H9 (cell line): Measurements from ENCODE around the gene SH3BP2. TPM values are rescaled to one million over a fixed set of nuclear protein-coding genes. Genes with fewer than 3 reads are reported as not detected.

Experiments used
- DNase-seq: peaks from one replicate; pipeline ENCODE4 v3.0.0-alpha.2; 2017
- H2AFZ ChIP-seq: one replicate; pipeline ENCODE4 v1.6.1; 2013; ENCODE audit warnings: mild to moderate bottlenecking, low read length, control low read depth, moderate library complexity
- H2AK5ac ChIP-seq: 2 replicates; pipeline ENCODE4 v1.6.1; 2013; ENCODE audit warnings: low read length, control low read depth, mixed read lengths; ENCODE audit not compliant: insufficient read length
- H2BK120ac ChIP-seq: one replicate; pipeline ENCODE4 v1.6.1; 2013; ENCODE audit warnings: low read depth, mild to moderate bottlenecking, low read length, control low read depth, inconsistent platforms; ENCODE audit not compliant: poor library complexity, severe bottlenecking
- H2BK12ac ChIP-seq: 2 replicates; pipeline ENCODE4 v1.6.1; 2013; ENCODE audit warnings: low read length, control low read depth, mixed read lengths, low read depth; ENCODE audit not compliant: insufficient read length
- H2BK15ac ChIP-seq: 2 replicates; pipeline ENCODE4 v1.6.1; 2013; ENCODE audit warnings: low read depth, low read length, control low read depth
- H2BK20ac ChIP-seq: one replicate; pipeline ENCODE4 v1.6.1; 2013; ENCODE audit warnings: low read depth, mild to moderate bottlenecking, low read length, control low read depth, inconsistent platforms; ENCODE audit not compliant: poor library complexity, severe bottlenecking
- H2BK5ac ChIP-seq: 2 replicates; pipeline ENCODE4 v1.6.1; 2013; ENCODE audit warnings: low read length, control low read depth, mixed read lengths; ENCODE audit not compliant: insufficient read length
- H3K14ac ChIP-seq: 2 replicates; pipeline ENCODE4 v1.6.1; 2013; ENCODE audit warnings: low read length, control low read depth; ENCODE audit not compliant: insufficient read depth
- H3K18ac ChIP-seq: 2 replicates; pipeline ENCODE4 v1.6.1; 2013; ENCODE audit warnings: low read depth, mild to moderate bottlenecking, mixed read lengths, low read length, control low read depth; ENCODE audit not compliant: insufficient read length
- H3K23ac ChIP-seq: 2 replicates; pipeline ENCODE4 v1.6.1; 2013; ENCODE audit warnings: low read length, control low read depth, mixed read lengths, low read depth; ENCODE audit not compliant: insufficient read length
- H3K23me2 ChIP-seq: 2 replicates; pipeline ENCODE4 v1.6.1; 2013; ENCODE audit warnings: low read depth, mild to moderate bottlenecking, mixed read lengths, low read length, control low read depth; ENCODE audit not compliant: insufficient read length, poor library complexity, severe bottlenecking
- H3K27ac ChIP-seq: 2 replicates; pipeline ENCODE4 v1.5.1; 2013; ENCODE audit warnings: low read length, control low read depth, mixed read lengths, low read depth; ENCODE audit not compliant: insufficient read length
- H3K27me3 ChIP-seq: 2 replicates; pipeline ENCODE4 v1.6.1; 2013; ENCODE audit warnings: low read length, control low read depth, inconsistent platforms; ENCODE audit not compliant: insufficient read depth
- H3K4ac ChIP-seq: 2 replicates; pipeline ENCODE4 v1.6.1; 2013; ENCODE audit warnings: low read depth, mild to moderate bottlenecking, control low read depth, inconsistent platforms, low read length, moderate library complexity
- H3K4me1 ChIP-seq: 2 replicates; pipeline ENCODE4 v1.6.1; 2013; ENCODE audit warnings: low read length, control low read depth, inconsistent platforms; ENCODE audit not compliant: insufficient read depth
- H3K4me2 ChIP-seq: 2 replicates; pipeline ENCODE4 v1.6.1; 2013; ENCODE audit warnings: low read length, control low read depth, mixed read lengths; ENCODE audit not compliant: insufficient read length, insufficient read depth
- H3K56ac ChIP-seq: 2 replicates; pipeline ENCODE4 v1.6.1; 2013; ENCODE audit warnings: low read depth, mild to moderate bottlenecking, mixed read lengths, low read length, control low read depth; ENCODE audit not compliant: insufficient read length
- H3K79me1 ChIP-seq: 2 replicates; pipeline ENCODE4 v1.6.1; 2013; ENCODE audit warnings: low read depth, mild to moderate bottlenecking, moderate library complexity, low read length, control low read depth, inconsistent platforms; ENCODE audit not compliant: insufficient read depth, poor library complexity, severe bottlenecking
- H3K79me2 ChIP-seq: 2 replicates; pipeline ENCODE4 v1.6.1; 2013; ENCODE audit warnings: low read length, control low read depth, inconsistent platforms; ENCODE audit not compliant: insufficient read depth
- H3K9ac ChIP-seq: 2 replicates; pipeline ENCODE4 v1.6.1; 2013; ENCODE audit warnings: low read length, control low read depth, mixed read lengths; ENCODE audit not compliant: insufficient read length; ENCODE audit errors: extremely low read depth
- H3K9me3 ChIP-seq: one replicate; pipeline ENCODE4 v1.6.1; 2013; ENCODE audit warnings: low read depth, low read length, inconsistent platforms; ENCODE audit not compliant: control insufficient read depth
- H3T11ph ChIP-seq: one replicate; pipeline ENCODE4 v1.6.1; 2013; ENCODE audit warnings: mild to moderate bottlenecking, low read length, control low read depth, inconsistent platforms
- H4K20me1 ChIP-seq: one replicate; pipeline ENCODE4 v1.6.1; 2013; ENCODE audit not compliant: control insufficient read depth, insufficient read length, insufficient read depth
- H4K5ac ChIP-seq: 2 replicates; pipeline ENCODE4 v1.6.1; 2013; ENCODE audit warnings: low read depth, mild to moderate bottlenecking, mixed read lengths, low read length, control low read depth; ENCODE audit not compliant: insufficient read length
- H4K8ac ChIP-seq: replicated peaks from 2 replicates; pipeline ENCODE4 v1.6.1; 2013; ENCODE audit warnings: low read length, control low read depth, mixed read lengths, low read depth; ENCODE audit not compliant: insufficient read length
- H4K91ac ChIP-seq: 2 replicates; pipeline ENCODE4 v1.6.1; 2013; ENCODE audit warnings: low read depth, mild to moderate bottlenecking, moderate library complexity, mixed read lengths, low read length, control low read depth; ENCODE audit not compliant: insufficient read length
- H3K27ac Mint-ChIP-seq, 3 experiments: 2 replicates in 2 of 3; 3 replicates in 1 of 3; pipeline ENCODE4 v1.8.0; 2020 to 2021; ENCODE audit warnings: mixed read lengths in 3 of 3, mild to moderate bottlenecking in 1 of 3, moderate library complexity in 1 of 3
- H3K27me3 Mint-ChIP-seq: 2 replicates; pipeline ENCODE4 v1.8.0; 2021; ENCODE audit warnings: low read depth, mild to moderate bottlenecking, moderate library complexity, mixed read lengths
- H3K36me3 Mint-ChIP-seq, 3 experiments: 2 replicates in 2 of 3; 3 replicates in 1 of 3; pipeline ENCODE4 v1.8.0; 2020 to 2021; ENCODE audit warnings: low read depth in 3 of 3, mixed read lengths in 3 of 3; ENCODE audit not compliant: insufficient read depth in 1 of 3
- H3K4me1 Mint-ChIP-seq, 2 experiments: 2 replicates each; pipeline ENCODE4 v1.8.0; 2020; ENCODE audit warnings: mixed read lengths in 2 of 2
- H3K4me3 Mint-ChIP-seq, 2 experiments: 2 replicates in 1 of 2; 3 replicates in 1 of 2; pipeline ENCODE4 v1.8.0; 2020 to 2021; ENCODE audit warnings: mild to moderate bottlenecking in 2 of 2, mixed read lengths in 2 of 2, moderate library complexity in 1 of 2
- H3K9me3 Mint-ChIP-seq, 2 experiments: 2 replicates in 1 of 2; 3 replicates in 1 of 2; pipeline ENCODE4 v1.8.0; 2020; ENCODE audit warnings: mild to moderate bottlenecking in 2 of 2, mixed read lengths in 2 of 2, moderate library complexity in 1 of 2
- CTCF ChIP-seq: fragments of 200-600 bp; sonication (generic); conservative IDR thresholded peaks from 3 replicates; pipeline ENCODE4 v1.8.0; 2021; ENCODE audit warnings: antibody characterized with exemption, mild to moderate bottlenecking
- WGBS: extraction: QIAGEN DNeasy Blood & Tissue Kit; methylation state at CpG from one replicate; pipeline ENCODE4 v1.1.7; 2013; ENCODE audit warnings: missing lambda C conversion rate, low lambda C conversion rate, mixed read lengths; ENCODE audit not compliant: insufficient read length; ENCODE audit errors: extremely low coverage; 5-methylcytosine and 5-hydroxymethylcytosine counted together
- total RNA-seq: library from RNA; stranded (reverse); gene quantifications from 2 replicates; pipeline ENCODE4 v1.2.1, GENCODE V29; 2021

Gene SH3BP2
- total RNA-seq, 1 experiment from 2014 or later = 37.6 TPM

- Histone ChIP-seq H3T11ph (no peak overlapping the region), H3K27ac (no peak overlapping the region), H2BK12ac (no peak overlapping the region), H3K4me2 (no peak overlapping the region), H3K9me3 (no peaks in the 10 kb centered on the region), H3K79me2 (no peaks in the 10 kb centered on the region), H3K56ac (no peak overlapping the region), H3K14ac (no peak overlapping the region), H4K91ac (no peak overlapping the region), H3K79me1 (no peaks in the 10 kb centered on the region), H2BK15ac (no peak overlapping the region), H4K8ac (no peak overlapping the region), H3K23me2 (no peaks in the 10 kb centered on the region), H3K23ac (no peak overlapping the region), H2AK5ac (no peak overlapping the region), H2BK5ac (no peak overlapping the region), H4K20me1 (peaks cover 6% of the 10 kb centered on the region), H3K9ac (no peak overlapping the region), H3K4me1 (no peaks in the 10 kb centered on the region), H2BK20ac (no peak overlapping the region), H4K5ac (no peak overlapping the region), H3K4ac (no peak overlapping the region), H3K18ac (no peak overlapping the region), H2BK120ac (no peak overlapping the region), H3K27me3 (no peaks in the 10 kb centered on the region), H2AFZ (no peak overlapping the region)
- no peaks in the 10 kb centered on the region; a peak in 2 of 5 replicates for H3K9me3 Mint-ChIP-seq
- H3K36me3 Mint-ChIP-seq = peaks cover 29 to 66% (median 52%) of the 10 kb centered on the region in 3 experiments; a peak in 6 of 7 replicates
- no peak overlapping the region for H3K4me3 Mint-ChIP-seq
- no peak overlapping the region for H3K27ac Mint-ChIP-seq
- DNase-seq = no peak
- H3K27me3 Mint-ChIP-seq = no peaks in the 10 kb centered on the region
- no peak for TF ChIP-seq CTCF
- no CpG with 5 or more reads among the region's 24 CpGs for WGBS
- H3K4me1 Mint-ChIP-seq = peaks cover 11 to 13% of the 10 kb centered on the region in 2 experiments
Measured at GRCh38 chr4:2824329-2824835, 31.5 kb downstream of the SH3BP2 start.
